Measurements from ENCODE around the gene ARHGAP10.
"Not testable (repeated sequence)": the region's sequence is repeated elsewhere in the genome, so short reads cannot be mapped to it uniquely, and the experiment has no call there.

ARHGAP10 gene

DNA sequence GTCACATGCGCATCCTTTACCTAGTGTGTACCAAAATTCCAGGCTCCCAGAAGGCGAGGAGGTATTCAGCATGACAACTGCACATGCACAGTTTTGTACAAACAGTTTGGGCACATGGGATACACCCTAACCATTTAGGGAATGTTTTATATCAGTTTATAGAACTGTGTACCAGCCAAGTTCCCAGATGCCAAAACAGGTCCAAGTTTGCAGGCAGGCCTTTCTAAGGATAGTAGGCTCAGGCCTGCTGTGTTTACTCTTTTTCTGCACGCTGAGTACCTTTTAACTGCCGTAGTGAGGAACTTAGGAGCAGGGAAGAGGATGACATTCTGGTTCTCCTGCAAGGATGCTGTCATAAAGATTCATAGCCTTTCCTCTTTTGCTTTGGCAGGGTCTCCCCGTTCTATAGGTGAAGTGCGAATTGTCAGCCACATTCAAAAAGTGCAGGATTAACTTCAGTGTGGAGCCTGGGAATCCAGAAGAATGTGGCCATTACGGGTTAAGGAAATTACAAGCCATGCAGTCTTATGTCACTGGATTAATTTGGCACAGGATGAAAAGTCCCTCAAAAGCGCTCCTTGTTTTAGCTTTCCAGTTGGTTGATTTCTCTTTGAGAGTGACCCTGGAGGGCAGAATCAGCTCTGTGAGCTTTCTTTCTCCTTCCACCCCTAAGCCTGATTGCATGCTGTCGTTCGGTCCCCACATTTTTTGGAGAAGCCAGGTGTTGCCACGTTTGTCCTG lies 259.8 kb downstream of the ARHGAP10 start:
- DNase-seq (ENCODE audit: low spot score): no peak

DNA sequence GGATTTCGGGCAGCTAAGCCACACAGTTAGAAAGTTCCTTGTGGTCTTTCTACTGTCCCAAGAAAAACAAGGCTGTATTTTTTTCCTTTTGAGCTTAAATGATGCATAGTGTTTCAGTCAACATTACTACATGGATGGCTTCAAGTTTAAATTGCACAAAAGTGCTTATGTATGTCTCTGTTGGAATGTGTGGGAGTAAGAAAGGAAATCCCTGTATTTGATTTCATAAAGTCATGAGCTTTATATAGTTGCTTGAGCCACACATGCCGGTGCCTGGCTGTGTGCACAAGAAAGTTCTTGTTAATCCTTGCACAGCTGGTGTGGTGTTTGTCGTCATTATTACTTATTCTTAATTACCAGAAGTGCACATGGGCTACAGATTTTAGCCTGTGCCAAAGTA lies 262.2 kb downstream of the ARHGAP10 start:
- no peak for DNase-seq (ENCODE audit: low spot score)

DNA sequence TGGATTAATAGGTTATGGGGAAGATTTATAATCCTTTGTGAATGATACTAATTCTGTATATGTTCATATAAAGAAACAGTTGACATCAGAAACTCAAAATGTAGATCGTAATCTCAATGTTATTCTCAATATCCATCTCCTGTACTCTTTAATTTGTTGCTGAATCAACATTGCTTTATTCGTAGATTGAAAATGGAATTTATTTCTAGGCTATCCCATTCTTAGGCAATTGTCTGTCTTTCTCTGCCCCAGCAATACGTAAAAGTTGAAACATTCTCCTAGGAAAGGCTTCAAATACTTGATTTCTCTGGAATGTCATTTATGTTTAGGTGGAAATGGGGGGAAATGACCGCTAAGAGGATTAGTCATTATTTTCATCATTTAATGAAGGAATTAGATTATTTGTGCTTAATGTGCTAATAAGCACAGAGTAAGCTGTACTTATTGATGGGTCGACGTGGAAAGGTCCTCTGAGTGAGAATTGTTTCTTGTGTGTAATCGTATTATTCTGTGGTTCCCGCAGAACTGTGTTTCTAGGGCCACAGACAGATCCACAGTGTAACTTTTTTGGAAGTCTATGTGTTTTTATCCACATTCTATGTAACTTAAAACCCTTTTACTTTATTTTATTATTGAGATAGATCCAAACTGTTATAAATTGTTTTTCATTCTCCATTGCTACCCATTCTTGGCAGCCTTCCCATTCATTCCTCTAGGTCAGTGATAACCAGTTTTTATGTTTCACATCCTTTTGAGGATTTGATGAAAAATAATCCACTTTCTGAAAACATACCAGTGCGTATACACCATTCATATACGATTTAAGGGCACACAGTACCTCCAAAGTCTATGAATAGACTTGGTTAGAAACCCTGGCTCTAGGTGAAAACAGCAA lies 262.9 kb downstream of the ARHGAP10 start:
- no peak for DNase-seq (ENCODE audit: low spot score)

DNA sequence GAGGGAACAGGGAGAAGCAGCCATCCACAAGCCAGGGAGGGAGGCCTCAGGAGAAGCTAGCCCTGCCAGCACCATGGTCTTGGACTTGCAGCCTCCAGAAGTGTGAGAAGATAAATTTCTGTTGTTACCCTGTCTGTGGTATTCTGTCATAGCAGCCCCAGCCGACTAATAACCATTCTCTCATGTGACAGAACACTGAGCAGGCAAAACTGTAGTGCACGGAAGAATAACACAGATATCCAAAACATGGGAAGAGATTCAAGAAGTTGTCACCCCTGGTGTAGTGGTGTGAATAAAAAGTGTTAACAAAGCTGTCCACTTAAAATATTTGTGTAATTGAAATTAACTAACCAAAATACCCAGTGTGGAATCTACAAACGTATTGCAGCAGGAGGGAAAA lies 265.0 kb downstream of the ARHGAP10 start:
- DNase-seq (ENCODE audit: low spot score): no peak

DNA sequence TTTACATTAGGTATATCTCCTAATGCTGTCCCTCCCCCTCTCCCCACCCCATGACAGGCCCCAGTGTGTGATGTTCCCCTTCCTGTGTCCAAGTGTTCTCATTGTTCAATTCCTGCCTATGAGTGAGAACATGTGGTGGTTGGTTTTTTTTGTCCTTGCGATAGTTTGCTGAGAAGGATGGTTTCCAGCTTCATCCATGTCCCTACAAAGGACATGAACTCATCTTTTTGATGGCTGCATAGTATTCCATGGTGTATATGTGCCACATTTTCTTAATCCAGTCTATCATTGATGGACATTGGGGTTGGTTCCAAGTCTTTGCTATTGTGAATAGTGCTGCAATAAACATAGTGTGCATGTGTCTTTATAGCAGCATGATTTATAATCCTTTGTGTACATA lies 268.1 kb downstream of the ARHGAP10 start:
- not testable (repeated sequence) for DNase-seq (ENCODE audit: low spot score)

DNA sequence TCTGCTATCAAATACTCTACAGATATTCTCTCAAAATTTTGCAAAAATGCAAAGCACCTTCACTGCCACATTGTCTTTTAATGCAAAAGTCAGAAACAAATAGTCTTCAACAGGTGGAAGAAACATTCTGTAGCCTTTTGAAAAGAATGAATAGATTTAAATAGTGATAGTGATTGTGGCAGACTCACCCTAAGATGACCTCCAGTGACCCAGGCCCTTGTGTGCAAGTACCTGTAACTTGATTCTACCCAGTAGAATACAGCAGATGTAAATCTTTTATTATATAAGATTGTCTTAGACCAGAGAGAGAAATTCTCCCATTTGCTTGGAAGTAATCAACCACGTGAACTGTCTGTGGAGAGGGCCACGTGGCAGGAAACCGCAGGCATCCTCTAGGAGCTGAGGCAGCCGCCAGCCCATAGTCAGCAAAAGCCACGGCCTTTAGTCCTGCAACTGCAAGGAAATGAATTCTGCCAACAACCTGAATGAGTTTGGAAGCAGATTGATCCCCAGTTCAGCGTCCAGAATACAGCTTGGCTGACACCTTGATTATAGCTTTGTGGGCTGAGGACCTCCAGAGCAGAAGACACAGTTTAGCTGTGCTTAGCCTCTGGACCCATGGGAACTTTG lies 272.5 kb downstream of the ARHGAP10 start:
- no peak for DNase-seq (ENCODE audit: low spot score)

DNA sequence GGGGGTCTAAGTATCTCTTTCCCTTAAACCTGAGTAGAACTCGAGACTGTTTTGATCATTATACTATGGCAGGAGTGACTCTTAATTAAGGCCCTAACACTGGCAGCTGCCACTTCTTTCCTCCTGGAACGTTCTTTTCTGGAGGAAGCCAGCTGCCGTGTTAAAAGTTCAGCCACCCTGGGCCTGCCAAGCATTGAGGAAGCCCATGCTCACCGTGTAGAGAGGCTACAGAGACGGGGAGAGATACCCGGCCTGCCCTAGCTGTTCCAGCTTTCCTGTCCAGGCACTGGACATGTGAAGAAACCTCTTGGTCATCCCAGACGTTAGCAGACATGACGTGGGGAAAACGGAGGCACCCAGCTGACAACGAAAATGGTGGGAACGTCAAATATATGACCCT lies 274.1 kb downstream of the ARHGAP10 start:
- no peak for DNase-seq (ENCODE audit: low spot score)

DNA sequence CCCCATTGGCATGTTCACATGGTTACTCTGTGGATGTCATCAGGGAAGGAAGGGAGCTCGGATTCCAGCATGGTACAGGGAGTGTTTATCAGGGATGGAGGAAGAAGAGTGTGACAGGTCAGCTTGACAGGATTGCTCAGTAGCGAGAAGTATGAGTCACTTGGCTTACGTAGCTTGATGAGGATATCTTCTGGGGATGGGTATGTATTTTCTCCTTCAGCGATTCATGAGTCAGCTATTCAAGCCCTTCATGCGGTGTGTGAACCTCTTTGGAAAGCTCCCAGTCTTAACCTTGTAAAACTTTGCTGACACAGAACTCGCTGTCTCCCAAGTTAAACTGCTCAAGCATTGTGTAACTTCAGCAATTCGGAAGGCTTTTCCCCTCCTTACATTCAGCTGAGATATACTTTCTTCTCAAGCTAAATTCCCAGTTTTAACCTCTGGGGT lies 275.4 kb downstream of the ARHGAP10 start:
- DNase-seq (ENCODE audit: low spot score): no peak

DNA sequence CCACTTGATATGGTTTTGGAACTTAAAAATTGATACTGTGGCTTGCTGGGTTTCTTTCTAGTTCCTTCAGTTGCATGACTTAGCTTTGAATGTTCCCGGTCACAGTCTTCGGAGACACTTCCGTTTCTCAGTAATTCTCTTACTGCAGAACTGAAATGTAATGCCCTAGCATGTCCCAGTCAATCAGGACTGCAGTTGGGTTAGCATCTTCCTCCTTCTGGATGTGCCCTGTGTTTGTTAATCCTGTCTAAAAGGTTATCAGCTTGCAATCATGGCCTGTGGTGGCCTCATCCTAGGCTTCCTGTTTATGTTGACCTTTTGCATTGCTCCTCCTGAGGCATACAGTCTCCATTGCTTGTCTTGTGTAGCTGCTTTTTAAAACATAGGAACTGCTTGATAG lies 275.9 kb downstream of the ARHGAP10 start:
- no peak for DNase-seq (ENCODE audit: low spot score)

DNA sequence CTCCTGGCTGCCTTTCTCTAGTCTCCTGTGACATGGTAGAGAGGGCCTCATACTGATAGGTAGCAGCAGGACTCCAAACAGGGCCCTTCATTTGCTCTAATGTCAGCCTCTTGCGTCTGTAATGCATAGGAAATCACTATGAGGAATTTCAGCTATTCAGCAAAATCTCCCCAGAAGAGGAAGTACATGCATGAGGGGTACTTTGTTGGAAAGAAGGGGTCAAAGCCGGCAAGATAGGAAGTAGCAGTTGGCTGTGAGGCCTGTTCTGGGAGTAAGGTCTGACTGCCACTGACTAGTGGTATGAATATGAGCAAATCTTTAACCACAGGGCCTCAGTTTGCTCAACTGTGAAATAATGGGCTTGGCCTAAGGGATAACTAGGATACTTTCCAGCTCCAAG lies 283.2 kb downstream of the ARHGAP10 start:
- DNase-seq (ENCODE audit: low spot score): no peak

DNA sequence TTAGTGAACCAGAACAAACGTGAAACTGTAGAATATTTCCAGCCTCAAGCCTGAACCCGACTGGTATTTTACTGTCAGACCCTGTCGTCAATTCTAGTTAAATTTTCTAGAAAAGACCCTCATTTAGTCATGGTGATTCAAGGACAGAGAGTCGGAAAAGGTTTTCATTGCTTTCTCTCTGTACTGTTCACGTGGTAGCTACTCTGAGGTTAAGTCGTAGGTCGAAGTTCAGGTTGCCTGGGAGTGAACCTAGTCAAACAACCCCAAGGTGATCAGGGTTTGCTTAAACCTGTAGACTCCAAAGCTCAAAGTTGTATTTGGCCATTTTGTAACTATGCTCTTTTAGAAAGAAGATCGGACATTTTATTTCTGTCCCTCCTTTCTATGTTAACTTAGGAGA lies 283.6 kb downstream of the ARHGAP10 start:
- no peak for DNase-seq (ENCODE audit: low spot score)

DNA sequence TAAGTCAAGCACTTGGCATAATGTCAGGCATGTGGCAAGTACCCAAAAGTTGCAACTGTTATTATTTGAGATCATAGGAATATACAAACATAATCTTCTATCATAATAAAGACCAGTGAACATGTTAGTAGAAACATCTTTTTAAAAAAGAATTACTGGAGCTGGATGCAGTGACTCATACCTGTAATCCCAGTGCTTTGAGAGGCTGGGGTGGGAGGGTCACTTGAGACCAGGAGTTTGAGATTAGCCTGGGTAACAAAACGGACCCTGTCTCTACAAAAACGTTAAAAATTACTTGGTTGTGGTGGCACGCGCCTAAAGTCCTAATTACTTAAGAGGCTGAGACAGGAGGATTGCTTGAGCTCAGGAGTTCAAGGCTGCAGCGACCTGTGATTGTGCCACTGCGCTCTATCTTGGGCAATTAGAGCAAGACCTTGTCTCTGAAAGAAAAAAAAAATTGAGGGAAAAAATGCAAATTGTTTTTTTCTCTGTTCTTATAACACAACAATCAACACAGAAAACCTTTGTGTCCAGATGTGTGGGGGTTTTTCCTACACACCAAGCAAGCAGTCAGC lies 284.3 kb downstream of the ARHGAP10 start:
- no peak for DNase-seq (ENCODE audit: low spot score)

DNA sequence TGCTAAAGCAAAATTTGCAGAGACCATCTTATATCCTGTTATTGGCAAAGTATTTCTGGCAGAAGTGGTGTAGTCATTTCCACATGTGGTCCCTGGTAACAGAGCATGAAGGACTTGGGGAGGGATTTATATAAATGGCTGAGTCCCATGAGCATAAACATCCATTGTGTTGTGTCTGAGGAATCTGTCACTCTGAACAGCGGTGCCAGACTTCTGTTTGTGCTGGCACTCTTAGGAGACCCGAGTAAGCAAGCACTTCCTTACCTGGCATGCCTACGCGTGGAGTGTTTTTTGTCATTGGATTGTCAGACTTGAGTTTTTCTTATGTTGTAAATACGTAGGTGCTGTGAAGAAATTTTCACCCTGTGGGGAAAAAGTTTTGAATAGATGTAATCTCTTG lies 285.9 kb downstream of the ARHGAP10 start:
- no peak for DNase-seq (ENCODE audit: low spot score)

DNA sequence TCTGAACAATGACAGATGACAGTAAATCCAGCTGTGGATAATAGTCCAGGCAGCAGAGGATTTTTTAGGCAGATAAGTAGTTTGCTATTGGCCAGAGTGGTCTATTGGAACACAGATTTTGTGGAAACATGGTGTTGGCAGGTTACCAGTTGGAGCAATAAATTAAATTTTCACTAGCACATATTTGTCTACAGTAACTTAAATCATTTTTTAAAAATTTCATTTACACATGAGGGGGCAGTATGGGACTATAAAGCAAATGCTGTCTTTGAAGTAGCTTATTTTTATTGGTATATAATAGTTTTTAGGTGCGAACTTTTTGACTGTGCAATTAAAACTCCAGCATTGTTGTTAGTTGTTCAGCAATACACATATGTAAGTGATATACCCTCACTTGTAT lies 289.8 kb downstream of the ARHGAP10 start:
- no peak for DNase-seq (ENCODE audit: low spot score)

DNA sequence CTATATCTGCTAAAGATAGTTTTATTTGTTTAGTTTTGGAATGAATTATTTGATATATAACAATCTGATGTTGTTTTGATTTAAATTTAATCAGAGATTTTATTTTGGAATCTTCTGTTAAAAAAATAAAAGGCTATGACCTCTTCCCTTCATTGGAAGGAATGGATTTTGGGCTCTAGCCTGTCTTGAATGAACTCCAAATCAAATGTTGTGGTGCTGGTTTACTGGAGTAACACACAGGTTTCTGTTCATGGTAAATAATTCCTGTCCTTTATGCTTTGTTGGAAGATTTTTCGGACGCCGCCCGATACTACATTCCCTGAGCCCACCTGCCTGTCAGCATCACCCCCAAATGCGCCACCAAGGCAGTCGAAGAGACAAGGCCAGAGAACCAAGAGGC lies 291.1 kb downstream of the ARHGAP10 start:
- DNase-seq (ENCODE audit: low spot score): no peak

DNA sequence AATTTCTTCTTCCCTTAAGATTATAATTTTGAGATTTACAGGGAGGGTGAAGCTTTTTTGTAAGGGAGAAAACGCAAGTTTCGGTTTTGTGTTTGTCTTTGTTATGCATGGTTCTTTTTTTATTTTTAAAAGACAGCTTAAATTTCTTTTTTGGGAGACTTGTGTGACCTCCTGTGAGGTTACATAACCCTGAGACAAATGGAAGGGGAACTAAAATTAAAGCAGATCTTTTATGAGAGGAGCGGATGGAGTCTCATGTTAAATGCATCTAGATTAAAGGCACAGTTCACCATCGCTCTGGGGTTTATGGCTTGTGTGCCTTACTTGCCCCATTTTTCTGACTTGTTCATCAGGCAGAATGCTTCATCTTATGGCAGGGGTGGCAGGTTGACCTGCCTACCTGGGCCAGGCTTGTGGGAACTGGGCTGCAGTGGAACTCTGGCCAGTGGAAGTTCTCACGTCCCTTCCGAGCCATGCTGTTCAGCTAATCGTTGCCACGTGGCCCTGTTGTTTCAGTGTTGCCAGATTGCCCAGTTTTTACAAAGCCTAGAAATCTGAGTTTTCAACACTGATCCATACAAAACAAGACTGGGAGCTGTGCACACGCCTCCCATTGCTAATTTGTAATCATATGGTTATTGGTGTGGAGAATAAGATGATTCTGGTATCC lies 291.8 kb downstream of the ARHGAP10 start:
- no peak for DNase-seq (ENCODE audit: low spot score)

DNA sequence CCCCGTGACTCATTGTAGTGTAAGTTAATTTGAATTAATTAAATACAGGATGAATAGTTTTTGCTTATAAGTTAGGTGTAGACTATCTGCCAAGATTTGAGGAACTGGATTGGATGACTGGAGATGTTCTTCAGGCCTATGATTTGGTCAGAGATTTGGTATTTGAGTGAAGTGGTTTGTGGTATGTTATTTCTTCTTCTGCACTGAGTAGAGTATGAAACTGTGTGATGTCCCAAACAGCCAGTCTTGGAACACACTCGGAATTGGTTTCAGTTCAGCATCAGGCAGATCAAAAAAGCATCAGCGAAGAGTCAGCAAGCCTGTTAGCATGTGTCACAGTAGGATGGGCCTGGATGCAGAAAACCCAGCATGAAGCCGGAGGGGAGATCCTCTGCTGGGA lies 294.1 kb downstream of the ARHGAP10 start:
- DNase-seq (ENCODE audit: low spot score): no peak

DNA sequence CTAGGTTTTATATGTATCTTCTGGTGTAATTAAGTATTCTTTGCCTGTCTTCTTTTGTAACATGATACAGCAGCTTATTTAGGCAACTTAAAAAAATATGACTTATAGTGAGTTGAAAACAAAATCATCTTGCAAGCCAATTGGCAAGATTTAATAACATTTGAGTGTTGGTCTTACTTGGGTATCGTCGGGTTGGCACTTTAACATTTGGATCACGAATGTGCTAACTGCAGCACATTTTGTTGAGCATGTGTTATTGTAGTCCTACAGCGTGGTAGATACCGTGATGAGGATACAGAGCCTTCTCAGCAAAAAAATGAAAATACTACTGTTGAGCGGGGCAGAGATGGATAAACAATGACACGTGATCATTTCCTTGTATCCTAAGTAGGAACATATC lies 295.3 kb downstream of the ARHGAP10 start:
- DNase-seq (ENCODE audit: low spot score): no peak

DNA sequence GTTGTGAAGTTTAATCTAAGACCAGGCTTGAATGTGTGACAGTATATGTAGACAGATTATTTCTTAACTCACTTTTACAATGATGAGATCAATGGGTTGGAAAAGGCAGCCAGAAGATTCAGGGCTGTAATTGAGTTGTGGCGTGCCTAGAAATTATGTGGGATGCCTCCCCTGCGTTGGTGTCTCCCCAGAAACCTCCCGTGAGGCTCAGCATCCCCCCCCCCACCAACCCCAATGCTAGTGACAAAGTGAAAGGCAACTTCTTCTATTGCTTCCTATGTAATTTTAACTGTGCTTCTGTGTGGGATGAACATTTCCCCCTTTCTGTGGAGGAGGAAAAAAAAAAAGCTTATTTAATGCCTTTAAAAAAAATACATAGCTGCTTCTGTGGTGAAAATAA lies 297.9 kb downstream of the ARHGAP10 start:
- DNase-seq (ENCODE audit: low spot score): no peak

DNA sequence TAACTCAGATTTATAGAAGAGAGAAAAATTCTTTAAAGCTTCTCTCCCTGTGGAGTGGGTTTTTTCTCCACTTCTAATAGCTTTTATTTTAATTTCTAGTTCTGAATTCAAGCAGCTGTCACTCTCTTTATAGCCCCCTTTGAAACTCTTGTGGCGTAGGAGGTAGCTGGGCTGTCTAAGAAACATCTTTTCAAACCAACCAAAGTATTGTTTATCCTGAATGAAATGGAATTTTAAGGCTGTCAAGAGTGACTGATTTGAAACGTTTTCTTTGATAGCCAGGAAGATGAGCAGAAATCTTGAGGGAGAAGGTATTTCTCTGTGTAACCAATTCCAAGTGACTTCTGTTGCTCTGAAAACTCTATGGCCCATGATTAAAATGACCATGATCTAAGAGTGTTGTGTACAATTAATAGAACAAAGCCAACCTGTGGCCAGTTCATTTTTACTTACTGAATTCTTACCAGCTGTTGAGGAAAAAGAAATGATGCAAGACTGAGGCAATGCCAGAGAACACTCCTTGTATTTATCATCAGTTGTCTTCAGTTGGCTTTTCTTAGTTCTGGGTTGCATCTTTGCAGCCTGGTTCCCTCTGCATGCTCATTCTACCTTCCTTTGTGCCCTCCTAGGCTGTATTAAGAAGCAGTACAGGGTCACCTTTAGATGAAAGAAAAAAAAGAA lies 298.4 kb downstream of the ARHGAP10 start:
- DNase-seq (ENCODE audit: low spot score): no peak

DNA sequence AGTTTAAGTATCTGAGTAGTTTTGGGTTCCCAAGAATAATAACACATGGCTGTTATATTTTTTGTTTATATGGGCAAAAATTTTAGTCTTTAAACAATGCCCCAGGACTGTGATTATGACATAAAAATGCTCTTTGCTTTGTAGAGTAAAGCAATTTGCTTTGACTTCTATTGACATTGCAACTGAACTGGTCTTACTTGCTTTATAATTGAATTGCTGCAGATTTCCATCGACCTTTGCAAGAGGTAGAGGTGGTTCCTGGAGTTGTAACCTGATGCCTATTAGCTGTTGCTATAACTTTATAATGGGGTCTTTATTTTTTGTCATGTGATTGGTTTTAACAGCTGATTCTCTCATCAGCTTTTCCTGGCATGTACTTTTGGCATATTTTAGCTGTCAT lies 302.9 kb downstream of the ARHGAP10 start:
- DNase-seq (ENCODE audit: low spot score): no peak
